Spleen (tissue), 7 donors: ENCODE results near the gene GREB1L.

ENCODE experiments used
- POLR2A ChIP-seq, 3 donors: fragments of 450-650 bp; IDR thresholded peaks; one replicate each; pipeline ENCODE4 v1.5.1; 2017; ENCODE audit warnings: antibody characterized with exemption in 3 of 3, mild to moderate bottlenecking in 1 of 3
- POLR2AphosphoS5 ChIP-seq, 3 donors: sonication (generic); formaldehyde crosslinking; IDR thresholded peaks; one replicate each; pipeline ENCODE4 v1.5.1; 2017; ENCODE audit warnings: antibody characterized with exemption in 3 of 3
- TF ChIP-seq, protein P1 (sequence below), 11 experiments: fragments of 200-600 bp in 7 of 11; fragments of 450-650 bp in 4 of 11; sonication (generic) in 4 of 11; IDR thresholded peaks in 8 of 11; conservative IDR thresholded peaks in 3 of 11; 1 replicate in 7 of 11; 2 replicates in 4 of 11; pipeline versions ENCODE4 v1.4.0 to v1.8.0; 2016 to 2021; ENCODE audit warnings: antibody characterized with exemption in 11 of 11, inconsistent platforms in 4 of 11, mild to moderate bottlenecking in 1 of 11
- donor health status: DM: no; HTN: no; CAD: no; lungs with moderate emphysema.
- donor health status: DM: no; HTN: no; CAD: no.
- donor health status: DM: no; HTN: no; CAD: no.

DNA sequence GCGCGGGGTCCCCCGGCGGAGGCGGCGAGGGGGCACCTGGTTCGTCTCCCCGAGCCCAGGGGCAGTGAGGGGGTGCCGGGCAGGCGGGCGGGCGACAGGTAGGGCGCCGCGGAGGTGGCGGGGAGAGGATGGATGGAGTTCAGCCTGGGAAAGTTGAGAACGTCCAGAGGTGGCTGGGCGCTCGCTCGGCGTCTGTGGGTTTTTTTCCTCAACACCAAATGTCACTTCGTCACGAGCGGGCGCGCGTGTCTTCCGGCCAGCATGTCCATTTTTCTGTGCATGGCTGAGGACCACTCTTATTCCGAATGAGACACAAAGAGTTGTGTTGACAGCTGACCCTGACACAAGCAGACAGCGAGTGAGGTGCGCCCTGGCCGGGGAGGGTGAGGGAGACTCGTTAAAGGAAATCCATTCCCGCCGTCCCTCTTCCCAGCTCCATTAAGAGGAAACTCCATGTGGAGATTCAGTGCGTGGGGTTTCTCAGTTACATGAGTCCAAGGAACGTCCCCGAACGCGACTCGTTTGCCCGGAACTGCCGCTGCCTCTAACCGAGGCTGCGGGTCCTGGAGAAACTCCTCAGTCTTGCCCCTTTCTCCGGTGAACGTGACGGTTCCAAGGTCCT lies 859 bp downstream of the GREB1L start:
- TF ChIP-seq, protein P1, sequence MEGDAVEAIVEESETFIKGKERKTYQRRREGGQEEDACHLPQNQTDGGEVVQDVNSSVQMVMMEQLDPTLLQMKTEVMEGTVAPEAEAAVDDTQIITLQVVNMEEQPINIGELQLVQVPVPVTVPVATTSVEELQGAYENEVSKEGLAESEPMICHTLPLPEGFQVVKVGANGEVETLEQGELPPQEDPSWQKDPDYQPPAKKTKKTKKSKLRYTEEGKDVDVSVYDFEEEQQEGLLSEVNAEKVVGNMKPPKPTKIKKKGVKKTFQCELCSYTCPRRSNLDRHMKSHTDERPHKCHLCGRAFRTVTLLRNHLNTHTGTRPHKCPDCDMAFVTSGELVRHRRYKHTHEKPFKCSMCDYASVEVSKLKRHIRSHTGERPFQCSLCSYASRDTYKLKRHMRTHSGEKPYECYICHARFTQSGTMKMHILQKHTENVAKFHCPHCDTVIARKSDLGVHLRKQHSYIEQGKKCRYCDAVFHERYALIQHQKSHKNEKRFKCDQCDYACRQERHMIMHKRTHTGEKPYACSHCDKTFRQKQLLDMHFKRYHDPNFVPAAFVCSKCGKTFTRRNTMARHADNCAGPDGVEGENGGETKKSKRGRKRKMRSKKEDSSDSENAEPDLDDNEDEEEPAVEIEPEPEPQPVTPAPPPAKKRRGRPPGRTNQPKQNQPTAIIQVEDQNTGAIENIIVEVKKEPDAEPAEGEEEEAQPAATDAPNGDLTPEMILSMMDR (IDR thresholded peaks at IDR 0.05 in 8 of 11, conservative IDR thresholded peaks at IDR 0.05 in 3 of 11) = no peak
- TF ChIP-seq POLR2A (IDR thresholded peaks at IDR 0.05) = no peak
- no peak for TF ChIP-seq POLR2AphosphoS5 (IDR thresholded peaks at IDR 0.05)
